OCI-LY3 (cell line): Measurements from ENCODE around the gene ZBED2.

Source experiments
- EZH2phosphoT487 ChIP-seq: fragments of 200-600 bp; shearing (Covaris generic); IDR thresholded peaks from 2 replicates; pipeline ENCODE4 v1.6.1; 2018; ENCODE audit warnings: antibody characterized with exemption, mixed run types, low read depth
- TF ChIP-seq, protein P1 (sequence below): fragments of 200-600, 300-600 bp; sonication (generic); IDR thresholded peaks from 2 replicates; pipeline ENCODE4 v1.5.1; 2014; ENCODE audit warnings: antibody characterized with exemption, low read length, low read depth

- TF ChIP-seq, protein P1, sequence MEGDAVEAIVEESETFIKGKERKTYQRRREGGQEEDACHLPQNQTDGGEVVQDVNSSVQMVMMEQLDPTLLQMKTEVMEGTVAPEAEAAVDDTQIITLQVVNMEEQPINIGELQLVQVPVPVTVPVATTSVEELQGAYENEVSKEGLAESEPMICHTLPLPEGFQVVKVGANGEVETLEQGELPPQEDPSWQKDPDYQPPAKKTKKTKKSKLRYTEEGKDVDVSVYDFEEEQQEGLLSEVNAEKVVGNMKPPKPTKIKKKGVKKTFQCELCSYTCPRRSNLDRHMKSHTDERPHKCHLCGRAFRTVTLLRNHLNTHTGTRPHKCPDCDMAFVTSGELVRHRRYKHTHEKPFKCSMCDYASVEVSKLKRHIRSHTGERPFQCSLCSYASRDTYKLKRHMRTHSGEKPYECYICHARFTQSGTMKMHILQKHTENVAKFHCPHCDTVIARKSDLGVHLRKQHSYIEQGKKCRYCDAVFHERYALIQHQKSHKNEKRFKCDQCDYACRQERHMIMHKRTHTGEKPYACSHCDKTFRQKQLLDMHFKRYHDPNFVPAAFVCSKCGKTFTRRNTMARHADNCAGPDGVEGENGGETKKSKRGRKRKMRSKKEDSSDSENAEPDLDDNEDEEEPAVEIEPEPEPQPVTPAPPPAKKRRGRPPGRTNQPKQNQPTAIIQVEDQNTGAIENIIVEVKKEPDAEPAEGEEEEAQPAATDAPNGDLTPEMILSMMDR, result no peak
- no peak for TF ChIP-seq EZH2phosphoT487
These were observed 24.6 kb downstream of the ZBED2 start for GRCh38 chr3:111570404-111571030.
